Measurements from ENCODE around the gene HSD17B8. TPM values are rescaled to one million over a fixed set of nuclear protein-coding genes. Genes with fewer than 3 reads are reported as not detected.
A peak's percentile ranks its signal among the peaks of the same experiment; 100 is the strongest.

HSD17B8 gene
- total RNA-seq, 1 donor from 2014 or later = 13.3 TPM

- H3K36me3 ChIP-seq = peaks cover 17% of the 10 kb centered on the region
- ATAC-seq = no peak
- H3K27me3 ChIP-seq (ENCODE audit: low read depth) = peaks cover 6% of the 10 kb centered on the region
- intact Hi-C loops (cut with DNase I) = no loop called here
- H3K4me3 ChIP-seq = peak overlapping the region; percentile 55
- H3K4me1 ChIP-seq = peaks cover 23% of the 10 kb centered on the region
- TF ChIP-seq CTCF (IDR thresholded peaks at IDR 0.05) = no peak
- no peaks in the 10 kb centered on the region for H3K9me3 ChIP-seq
- H3K27ac ChIP-seq = no peak overlapping the region
- no peak for DNase-seq
Measured at GRCh38 chr6:33212857-33213165, 8.4 kb downstream of the HSD17B8 start.

- Histone ChIP-seq H3K36me3 (peaks cover 17% of the 10 kb centered on the region), H3K27me3 (ENCODE audit: low read depth) (peaks cover 6% of the 10 kb centered on the region), H3K27ac (no peak overlapping the region), H3K4me1 (peaks cover 23% of the 10 kb centered on the region), H3K9me3 (no peaks in the 10 kb centered on the region), H3K4me3 (peak overlapping the region; percentile 55)
- intact Hi-C loops (cut with DNase I) = no loop called here
- no peak for TF ChIP-seq CTCF (IDR thresholded peaks at IDR 0.05)
- DNase-seq (no peak), ATAC-seq (peak; percentile 17 to 34)
Measured at GRCh38 chr6:33213166-33213988, 8.9 kb downstream of the HSD17B8 start.

DNA sequence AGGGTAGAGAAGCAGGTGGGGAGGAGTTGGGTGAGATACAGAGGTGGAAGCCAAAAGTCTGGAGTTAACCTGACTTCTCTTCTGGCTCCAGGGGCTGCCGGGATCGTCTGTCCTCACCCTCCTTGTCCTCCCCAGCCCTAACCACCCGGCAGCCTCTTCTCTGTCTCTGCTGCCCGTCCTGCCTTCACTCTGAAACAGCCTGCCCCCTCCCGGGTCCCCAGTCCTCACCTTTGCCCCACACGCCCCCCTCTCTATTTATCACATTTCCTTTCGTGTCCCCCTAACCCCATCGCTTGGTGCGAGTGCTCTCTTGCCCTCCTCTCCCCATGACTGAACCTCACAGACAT lies 9.5 kb downstream of the HSD17B8 start:
- H3K27ac ChIP-seq = no peak overlapping the region
- no peaks in the 10 kb centered on the region for H3K9me3 ChIP-seq
- ATAC-seq (peak in 1 of 2 donors; percentile 5), DNase-seq (no peak)
- TF ChIP-seq CTCF (IDR thresholded peaks at IDR 0.05) = no peak
- peaks cover 6% of the 10 kb centered on the region for H3K27me3 ChIP-seq (ENCODE audit: low read depth)
- H3K4me3 ChIP-seq = peak overlapping the region; percentile 55
- H3K36me3 ChIP-seq = peaks cover 17% of the 10 kb centered on the region
- peaks cover 20% of the 10 kb centered on the region for H3K4me1 ChIP-seq
- intact Hi-C loops (cut with DNase I) = no loop called here

- ATAC-seq = no peak
- H3K36me3 ChIP-seq = peaks cover 5% of the 10 kb centered on the region
- H3K4me1 ChIP-seq = peaks cover 15% of the 10 kb centered on the region
- H3K27me3 ChIP-seq (ENCODE audit: low read depth) = peaks cover 6% of the 10 kb centered on the region
- H3K4me3 ChIP-seq = no peak overlapping the region
- intact Hi-C loops (cut with DNase I) = no loop called here
- DNase-seq = no peak
- TF ChIP-seq CTCF (IDR thresholded peaks at IDR 0.05) = no peak
- no peaks in the 10 kb centered on the region for H3K9me3 ChIP-seq
- no peak overlapping the region for H3K27ac ChIP-seq
Measured at GRCh38 chr6:33215271-33216116, 11.0 kb downstream of the HSD17B8 start.

GRCh38 chr6:33216117-33216649 lies 11.7 kb downstream of the HSD17B8 start:
- no peak overlapping the region for H3K4me3 ChIP-seq
- H3K9me3 ChIP-seq = no peaks in the 10 kb centered on the region
- H3K27ac ChIP-seq = no peak overlapping the region
- H3K27me3 ChIP-seq (ENCODE audit: low read depth) = peaks cover 8% of the 10 kb centered on the region
- H3K4me1 ChIP-seq = peaks cover 15% of the 10 kb centered on the region
- H3K36me3 ChIP-seq = no peaks in the 10 kb centered on the region
- ATAC-seq (no peak), DNase-seq (no peak)
- intact Hi-C loops (cut with DNase I) = no loop called here
- no peak for TF ChIP-seq CTCF (IDR thresholded peaks at IDR 0.05)

All from lower lobe of right lung (tissue), 2 donors.